NOMO-1 treated with dmso at 0.1 percent for 144 hours (cell line): ENCODE data around the gene RNH1.
"Not testable (repeated sequence)": the region's sequence is repeated elsewhere in the genome, so short reads cannot be mapped to it uniquely, and the experiment has no call there.

Experiments used
- DNase-seq: peaks from one replicate; lab custom pipeline; 2025; ENCODE audit not compliant: unreplicated experiment; lab: John Stamatoyannopoulos, UW

The RNH1 gene

DNA sequence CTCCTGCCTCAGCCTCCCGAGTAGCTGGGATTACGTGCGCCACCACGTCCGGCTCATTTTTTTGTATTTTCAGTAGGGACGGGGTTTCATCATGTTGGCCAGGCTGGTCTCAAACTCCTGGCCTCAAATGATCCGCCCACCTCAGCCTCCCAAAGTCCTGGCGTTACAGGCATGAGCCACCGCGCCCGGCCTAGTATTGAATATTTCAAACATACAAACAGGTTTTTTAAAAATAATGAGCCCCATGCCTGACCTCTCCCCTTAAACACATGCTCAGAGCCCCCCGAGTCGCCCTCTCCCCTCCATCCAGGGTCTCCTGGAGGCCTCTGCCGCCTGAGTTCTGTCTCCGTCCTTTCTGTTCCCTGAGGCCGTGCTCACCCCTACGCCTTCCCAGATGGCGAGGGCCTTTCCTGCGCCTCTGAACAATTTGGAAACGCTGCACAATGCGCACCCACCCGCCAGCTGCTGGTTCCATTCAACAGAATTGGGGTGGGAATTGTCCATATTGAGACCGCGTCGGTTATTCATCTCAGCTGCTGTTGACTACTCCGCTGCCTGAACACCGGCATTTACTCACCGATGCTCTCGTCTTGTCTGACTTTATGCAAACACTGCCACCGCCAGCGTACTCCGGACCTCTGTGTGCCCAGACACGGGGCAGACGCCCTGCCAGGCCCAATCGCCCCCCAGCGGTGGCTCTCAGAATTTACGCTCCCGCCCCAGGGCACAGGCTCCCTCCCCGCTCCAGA is 13.6 kb upstream of the RNH1 start:
- DNase-seq = no peak

DNA sequence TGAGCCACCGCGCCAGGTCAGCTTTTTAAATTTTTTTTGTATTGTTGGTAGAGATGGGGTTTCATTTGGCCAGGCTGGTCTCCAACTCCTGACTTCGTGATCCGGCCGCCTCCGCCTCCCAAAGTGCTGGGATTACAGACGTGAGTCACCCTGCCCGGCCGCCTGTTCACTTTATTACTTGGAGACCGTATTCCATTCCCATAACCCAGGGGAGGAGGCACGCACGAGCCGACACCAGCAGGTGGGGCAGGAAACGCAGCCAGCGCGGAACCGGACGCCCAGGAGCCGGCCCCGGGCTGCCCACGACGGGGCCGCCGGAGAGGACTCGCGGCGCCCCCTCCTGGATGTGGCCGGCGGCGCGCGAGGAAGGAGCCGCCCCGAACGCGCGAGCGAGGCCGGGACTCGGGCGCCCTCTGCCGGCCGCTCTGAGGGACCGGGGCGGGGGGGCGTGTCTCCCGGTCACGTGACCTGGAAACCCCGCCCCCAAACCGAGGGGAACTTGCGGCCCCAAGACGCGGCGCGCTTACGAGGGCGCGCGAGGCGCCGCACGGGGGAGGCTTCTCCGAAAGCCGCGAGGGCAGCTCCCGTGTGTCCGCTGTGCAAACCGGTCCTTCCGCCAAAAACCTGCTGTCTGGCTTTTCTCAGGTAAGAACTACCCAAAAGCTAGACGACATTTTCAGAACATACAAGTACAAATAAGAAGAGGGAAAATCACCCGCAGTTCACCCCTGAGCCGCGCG is 11.6 kb upstream of the RNH1 start:
- no peak for DNase-seq

DNA sequence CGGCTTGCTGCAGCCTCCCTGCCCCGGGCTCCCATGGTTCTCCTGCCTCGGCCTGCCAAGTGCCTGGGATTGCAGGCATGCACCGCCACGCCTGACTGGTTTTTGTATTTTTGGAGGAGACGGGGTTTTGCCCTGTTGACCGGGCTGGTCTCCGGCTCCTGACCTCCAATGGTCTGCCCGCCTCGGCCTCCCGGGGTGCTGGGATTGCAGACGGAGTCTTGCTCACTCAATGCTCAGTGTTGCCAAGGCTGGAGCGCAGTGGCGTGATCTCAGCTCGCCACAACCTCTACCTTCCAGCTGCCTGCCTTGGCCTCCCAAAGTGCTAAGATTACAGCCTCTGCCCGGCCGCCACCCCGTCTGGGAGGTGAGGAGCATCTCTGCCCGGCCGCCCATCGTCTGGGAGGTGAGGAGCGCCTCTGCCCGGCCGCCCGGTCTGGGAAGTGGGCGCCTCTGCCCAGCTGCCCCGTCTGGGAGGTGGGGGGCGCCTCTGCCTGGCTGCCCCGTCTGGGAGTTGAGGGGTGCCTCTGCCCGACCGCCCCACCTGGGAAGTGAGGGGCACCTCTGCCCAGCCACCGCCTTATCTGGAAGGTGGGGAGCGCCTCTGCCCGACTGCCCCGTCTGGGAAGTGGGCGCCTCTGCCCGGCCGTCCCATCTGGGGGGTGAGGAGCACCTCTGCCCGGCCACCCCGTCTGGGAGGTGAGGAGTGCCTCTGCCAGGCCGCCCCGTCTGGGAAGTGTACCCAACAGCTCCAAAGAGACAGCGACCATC is 10.1 kb upstream of the RNH1 start:
- not testable (repeated sequence) for DNase-seq

DNA sequence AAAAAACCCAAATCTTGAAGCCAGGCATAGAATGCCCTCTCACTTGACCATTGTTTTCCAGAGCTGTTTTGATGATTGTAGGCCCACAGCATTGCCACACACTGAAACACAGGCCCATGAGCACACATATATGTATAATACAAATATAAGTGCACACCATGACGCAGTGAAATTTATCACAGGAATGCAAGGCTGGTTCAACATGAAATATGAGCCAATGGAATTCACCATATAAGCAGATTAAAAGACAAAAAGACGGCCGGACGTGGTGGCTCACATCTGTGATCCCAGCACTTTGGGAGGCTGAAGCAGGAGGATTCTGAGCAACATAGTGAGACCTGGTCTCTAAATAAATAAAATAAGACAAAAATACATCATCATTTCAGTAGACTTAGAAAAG is 9.4 kb upstream of the RNH1 start:
- no peak for DNase-seq

DNA sequence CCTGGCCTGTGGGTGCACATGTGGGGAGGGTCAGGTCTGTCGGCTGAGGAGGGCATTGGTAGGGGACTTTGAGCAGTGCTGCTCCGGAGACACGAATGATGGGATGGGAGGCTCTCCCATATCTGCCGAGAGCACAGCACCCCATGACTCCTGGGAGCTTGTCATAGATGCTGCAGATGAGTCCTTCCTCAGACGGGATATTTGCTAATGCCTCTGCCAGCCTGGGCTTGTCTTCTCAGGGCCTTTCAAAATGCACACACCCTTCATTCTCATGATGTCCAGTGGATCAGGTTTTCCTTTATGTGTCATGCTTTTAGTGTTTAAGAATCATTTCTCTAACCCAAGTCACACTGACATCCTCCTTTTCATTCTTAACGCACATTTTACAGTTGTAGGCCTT is 8.1 kb upstream of the RNH1 start:
- no peak for DNase-seq

DNA sequence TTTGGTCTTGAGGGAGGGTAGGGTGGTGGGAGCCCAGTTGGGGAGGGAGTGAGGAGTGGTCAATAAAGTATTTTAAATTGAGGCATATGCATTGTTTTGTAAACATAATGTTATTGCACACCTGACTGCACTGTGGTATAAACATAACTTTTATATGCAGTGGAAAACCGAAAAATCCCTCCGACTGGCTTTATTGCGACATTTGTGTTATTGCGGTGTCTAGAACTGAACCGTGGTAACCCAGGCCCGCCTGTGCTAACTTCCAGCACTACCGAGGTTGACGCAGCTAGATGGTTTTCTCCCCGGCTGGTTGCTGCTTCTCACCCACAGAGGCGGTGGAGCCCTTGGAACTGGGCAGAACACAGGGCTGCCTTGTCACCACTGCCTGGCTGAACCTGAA is 7.6 kb upstream of the RNH1 start:
- DNase-seq = no peak

DNA sequence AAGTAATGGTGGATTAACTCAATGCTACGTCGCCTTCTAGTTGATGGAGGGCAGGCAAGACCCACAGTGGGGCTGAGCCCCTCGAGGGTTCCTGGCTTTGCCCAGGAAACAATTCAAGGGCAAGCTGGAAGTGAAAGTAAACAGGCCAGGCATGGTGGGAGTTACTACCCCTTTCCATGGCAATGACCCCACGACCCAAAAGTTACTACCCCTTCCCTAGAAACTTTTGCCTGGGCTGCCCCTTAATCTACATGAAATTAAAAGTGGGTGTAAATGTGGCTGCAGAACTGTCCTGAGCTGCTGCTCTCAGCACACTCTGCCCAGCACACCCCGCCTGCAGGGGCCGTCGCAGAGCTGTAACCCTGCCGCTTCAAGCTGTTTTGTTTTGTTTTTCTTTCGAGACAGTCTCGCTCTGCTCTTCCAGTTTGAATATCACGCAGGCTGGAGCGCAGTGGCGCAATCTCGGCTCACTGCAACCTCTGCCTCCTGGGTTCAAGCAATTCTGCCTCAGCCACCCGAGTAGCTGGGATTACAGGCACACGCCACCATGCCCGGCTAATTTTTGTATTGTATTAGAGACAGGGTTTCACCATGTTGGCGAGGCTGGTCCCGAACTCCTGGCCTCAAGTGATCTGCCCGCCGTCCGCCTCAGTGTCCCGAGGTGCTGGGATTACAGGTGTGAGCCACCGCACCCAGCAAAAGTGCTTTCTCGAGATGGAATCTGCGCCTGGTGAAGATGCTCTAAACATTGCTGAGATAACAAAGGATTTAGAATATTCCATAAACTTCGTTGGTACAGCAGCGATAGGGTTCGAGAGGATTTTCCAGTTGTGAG is 5.9 kb upstream of the RNH1 start:
- peak; percentile 18 for DNase-seq

DNA sequence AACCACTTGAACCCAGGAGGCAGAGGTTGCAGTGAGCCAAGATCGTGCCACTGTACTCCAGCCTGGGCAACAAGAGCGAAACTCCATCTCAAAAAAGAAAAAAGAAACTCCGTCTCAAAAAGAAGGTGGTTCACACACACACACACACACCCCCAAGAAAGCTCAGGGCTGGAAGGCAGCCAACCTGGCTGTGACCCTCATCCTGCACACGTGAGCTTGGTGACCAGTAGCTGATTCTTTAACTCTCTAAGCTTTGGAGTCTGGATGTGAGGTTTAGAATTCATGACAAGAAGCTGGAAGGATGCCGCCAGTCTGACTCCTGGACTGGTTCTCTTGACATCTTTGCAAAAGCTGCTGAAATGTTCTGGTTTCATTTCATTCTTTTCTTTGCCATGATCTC is 1.9 kb upstream of the RNH1 start:
- DNase-seq = no peak

DNA sequence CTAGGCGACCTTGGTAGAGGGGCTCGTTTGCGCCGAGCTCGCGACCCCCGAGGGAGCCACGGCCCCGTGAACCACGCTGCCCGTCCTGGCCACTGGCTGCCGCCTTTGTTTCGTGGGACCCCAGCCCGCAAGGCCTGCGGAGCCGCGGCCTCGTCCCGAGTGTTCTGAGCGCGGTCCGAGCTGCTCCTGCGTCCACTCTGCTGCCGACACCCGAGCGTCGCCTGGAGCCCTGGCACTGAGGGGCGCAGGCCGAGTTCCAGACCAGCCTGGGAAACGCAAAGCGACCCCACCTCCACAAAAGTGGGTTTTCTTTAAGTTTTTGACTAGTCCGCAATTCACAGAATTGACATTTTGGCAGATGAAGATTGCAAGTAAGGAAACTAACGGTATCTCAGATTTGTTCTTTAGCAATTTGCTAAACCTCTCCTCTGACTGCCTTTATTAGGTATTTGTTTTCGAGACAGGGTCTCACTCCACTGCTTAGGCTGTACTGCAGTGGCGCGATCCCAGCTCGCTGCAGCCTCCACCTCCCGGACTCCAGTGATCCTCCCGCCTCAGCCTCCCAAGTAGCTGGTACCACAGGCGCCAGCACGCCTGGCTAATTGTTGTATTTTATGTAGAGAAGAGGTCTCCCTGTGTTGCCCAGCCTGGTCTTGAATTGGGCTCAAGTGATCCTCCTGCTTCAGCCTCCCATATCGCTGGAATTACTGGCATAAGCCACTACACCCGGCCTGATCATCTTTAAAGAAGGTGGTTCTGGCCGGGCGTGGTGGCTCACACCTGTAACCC is 879 bp upstream of the RNH1 start:
- DNase-seq = no peak

DNA sequence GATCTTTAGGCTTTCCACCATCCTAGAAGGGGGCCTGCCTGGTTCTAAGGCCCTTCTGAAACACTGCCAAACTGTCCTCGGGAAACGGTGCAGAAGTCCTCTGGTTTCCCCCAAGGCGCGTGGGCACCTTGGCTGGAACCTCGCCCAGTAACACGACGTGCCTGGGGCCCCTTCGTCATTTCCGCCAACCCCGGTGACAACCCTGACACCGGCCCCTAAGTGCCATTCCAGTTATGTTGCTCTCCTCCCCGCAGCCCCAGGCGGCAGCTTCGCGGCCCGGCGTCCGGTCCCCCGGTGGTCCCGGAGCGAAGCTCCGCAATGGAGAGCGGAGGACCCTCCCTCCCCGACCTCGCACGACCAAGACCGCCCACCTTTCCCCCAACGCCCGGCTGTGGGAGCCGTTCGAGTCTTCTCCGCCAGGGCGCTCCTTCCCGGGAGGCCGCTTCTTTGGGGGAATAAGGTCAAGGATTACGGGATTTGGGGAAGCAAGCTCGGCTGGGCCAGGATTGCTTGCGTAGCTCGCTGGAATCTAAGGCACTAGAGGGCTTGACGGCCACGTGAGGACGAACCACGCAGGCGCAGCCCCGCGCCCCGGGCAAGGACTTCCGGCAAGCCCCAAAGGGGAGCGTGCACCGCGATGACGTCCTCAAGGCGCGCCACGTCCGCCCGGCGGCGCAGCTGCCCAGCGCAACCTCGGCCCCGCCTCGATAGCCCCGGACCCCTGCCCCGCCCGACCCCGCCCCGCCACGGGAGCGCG is 626 bp downstream of the RNH1 start:
- peak; percentile 83 for DNase-seq

DNA sequence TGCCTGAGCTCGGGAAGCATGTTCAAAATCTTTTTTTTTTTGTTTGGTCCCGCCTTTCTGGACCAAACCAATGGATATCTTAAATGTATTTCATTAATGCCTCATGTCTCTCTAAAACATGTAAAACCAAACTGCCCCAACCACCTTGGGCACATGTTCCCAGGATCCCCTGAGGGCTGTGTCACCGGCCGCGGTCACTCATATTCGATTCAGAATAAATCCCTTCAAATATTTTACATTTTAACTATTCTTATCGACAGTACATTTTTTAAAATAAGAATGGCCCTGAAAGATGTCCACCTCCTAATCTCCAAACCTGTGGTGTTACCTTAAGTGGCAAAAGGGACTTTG is 2.1 kb downstream of the RNH1 start:
- DNase-seq = peak; percentile 36

DNA sequence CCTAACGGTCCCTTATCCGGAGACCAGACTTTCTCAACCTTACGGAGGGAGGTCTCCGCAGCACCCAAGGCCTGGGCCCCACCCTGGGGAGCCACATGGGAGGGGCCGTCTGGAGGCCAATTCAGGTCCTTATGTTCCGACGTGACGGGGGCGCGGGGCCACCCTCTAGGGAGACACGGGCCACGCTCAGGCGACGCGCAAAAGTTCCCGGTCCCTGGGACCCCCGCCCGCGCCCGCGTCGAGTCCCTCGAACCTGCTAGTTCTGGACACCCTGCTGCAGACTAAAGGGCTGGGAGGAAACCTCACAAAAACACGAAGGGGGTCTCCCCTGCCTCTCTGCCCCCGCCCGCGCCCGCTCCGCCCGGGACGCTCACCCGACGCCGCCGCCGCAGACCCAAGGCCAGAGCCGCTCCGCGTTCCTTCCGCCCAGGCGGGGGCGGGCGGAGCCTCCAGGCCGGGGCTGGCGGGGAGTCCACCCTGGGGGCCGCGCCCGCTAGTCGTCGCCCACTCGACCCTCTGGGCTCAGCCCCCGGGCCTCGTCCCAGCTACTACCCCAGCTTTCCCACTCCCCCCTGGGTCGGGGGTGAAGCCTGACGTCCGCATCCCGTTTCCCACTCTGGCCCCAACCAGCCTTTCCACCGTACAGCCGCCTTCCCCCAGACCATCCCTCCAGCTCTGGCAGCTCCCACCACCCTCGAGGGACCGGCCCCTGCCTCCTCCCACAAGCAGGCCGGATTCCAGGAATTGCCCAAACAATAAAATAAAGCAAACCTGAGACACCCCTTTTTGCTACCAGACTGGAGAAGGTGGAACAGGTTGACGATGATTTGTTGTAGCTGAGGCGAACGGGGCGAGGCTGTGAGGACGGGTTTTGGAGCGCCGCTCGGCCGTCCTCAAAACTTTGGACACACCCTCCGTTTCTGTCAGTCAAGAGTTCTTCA is 2.7 kb downstream of the RNH1 start:
- DNase-seq = peak; percentile 19

DNA sequence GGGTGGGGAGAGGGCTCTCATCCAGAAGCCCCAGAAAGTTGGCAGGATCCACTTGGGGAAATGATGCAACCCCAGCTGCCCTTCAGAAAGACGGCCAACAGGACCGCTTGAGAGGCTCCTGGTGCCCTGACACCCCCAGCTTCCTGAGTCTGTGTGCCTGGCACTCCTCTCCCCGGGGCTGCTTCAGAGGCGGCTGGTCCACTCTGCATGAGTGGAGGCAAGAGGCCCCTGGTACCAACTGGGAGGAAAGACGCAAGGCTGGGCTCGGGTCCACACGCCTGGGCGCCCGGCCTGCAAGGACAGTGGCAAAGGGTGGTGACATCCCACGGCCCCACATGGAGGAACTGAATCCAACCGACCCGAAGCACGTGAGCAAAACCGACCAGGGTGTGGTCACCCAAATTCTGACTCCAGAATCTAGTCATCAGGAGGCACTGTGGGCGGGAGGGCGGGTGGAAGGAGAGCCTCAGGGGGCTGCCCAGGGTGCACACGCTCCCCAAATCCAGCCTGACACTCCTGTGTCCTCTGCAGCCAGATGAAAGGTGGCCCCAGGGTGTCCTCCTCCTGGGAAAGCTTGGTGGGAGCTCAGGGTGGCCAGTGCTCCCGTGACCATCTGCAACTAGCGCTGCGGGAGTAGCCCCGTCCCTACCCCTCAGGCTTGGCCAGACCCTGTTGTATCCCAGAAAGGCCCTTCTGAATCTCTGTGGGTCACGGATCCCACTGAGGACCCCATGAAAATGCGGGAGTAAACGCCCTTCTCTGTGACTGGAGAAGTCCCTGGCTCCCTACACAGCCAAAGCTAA is 3.7 kb downstream of the RNH1 start:
- DNase-seq = peak; percentile 90

DNA sequence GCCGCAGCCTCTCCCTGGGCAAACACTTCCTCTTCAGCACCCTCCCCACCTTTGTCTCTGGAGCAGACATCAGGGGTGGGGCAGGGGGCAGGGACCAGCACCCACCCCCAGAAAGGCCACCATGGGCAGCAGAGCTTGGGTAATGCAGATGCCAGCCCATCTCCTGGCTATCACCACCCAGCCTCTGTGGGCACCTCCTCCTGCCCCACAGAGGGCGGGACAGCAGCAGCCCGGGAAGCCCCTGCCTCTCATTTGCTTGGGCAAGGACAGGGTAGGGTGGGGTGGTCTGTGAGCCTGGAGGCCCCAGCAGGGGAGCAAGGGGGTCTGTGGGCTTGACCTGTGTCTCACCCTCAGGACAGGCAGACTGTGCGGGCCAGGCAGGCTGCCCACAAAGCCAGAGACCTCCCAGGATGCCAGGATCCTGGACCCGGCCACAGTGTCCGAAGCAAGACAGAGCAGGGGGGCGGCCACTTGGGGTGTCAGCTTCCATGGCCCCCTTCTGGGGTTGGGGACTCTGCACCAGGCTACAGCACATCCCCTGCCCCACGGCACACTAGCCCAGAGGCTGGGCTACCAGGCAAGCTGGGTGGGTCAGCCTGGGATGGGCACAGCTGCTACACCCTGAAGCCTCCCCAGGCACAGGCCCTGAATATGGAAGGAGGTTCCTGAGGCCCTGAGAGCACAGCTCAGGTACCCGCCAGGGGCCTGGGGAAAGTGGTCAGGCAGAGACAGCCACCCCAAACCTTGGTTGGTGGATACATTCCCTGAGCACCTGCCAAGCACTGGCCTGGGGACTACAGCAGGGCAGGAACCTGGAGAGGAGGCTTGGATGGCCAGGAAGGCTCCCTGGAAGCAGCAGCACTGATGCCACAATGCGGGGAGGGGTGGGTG is 4.5 kb downstream of the RNH1 start:
- no peak for DNase-seq

DNA sequence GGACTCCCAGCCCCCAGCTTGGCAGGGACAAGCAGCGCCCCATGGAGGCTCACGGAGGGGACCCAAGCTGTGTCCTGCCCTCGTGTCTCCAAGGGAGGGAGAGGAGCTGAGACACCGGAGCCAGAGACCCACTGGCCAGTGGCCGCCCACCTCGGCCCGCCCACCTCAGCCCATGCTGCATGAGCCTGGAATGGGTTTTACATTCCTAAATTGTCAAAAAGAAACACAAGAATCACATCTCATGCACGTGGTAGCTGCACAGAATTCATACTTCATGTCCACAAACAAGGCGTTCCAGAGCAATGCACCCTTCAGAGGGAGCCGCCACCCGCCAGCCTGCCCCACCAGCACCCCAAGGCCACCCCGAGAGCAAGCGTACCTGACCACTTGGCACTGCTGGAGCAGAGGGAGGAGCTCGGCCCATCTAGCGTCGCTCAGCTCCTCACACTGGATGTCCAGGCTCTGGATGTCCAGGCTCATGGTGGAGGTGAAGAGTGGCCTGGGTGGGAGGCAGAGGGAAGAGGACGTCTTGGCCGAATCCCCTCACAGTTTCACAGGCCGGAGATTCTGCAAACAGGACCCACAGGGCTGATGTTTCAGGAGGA is 5.3 kb downstream of the RNH1 start:
- no peak for DNase-seq

DNA sequence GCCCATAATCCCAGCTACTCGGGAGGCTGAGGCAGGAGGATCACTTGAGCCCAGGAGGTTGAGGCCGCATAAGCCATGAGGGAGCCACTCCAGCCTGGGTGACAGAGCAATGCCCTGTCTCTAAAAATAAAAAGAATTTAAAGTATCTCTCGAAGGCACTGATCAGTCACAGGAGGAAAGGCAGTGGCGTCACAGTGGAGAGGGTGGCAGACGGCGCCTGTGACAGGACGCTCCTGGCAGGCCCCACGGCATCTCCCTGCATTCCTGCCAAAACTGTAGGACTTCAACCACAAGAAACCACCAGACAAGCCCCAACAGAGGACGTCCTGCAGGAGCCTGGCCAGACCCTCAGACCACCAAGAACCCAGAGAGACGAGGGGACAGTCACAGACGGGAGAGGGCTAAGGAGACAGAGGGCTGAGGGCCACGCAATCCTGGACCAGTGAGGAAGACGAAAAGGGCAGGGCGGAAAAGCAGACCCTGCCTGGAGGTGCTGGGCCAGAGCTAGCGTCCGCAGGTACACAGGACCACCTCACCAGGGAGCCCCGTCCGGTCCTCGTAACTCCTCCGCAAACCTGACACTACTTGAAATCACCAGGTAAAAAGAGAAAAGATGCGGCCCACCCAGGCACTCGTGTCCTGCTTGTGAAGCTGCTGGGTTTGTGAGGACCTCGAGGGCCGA is 5.9 kb downstream of the RNH1 start:
- DNase-seq = no peak
